ENCODE results near the gene LAIR1. TPM values are rescaled to one million over a fixed set of nuclear protein-coding genes. Genes with fewer than 3 reads are reported as not detected.

LAIR1 gene
- total RNA-seq, 4 donors from 2014 or later = 3.1 to 14.5 (median 8.7) TPM

- no peak for DNase-seq
- no peak overlapping the region for H3K27ac ChIP-seq
- no peak overlapping the region for H3K4me3 ChIP-seq (replicated peaks in 1 of 3)
- H3K4me1 ChIP-seq = no peaks in the 10 kb centered on the region
- H3K27me3 ChIP-seq = no peaks in the 10 kb centered on the region
- no peaks in the 10 kb centered on the region for H3K36me3 ChIP-seq
- TF ChIP-seq CTCF (IDR thresholded peaks at IDR 0.05) = no peak
- no peaks in the 10 kb centered on the region for H3K9me3 ChIP-seq
- WGBS, 2 donors = 72 to 76% methylated on average over 15 to 16 of the region's 16 CpGs
- intact Hi-C loops (cut with DNase I) = no loop called here
Measured at GRCh38 chr19:54357381-54357780, 7.3 kb downstream of the LAIR1 start.

- no peak overlapping the region for H3K4me3 ChIP-seq (replicated peaks in 1 of 3)
- intact Hi-C loops (cut with DNase I) = no loop called here
- no peaks in the 10 kb centered on the region for H3K4me1 ChIP-seq
- H3K9me3 ChIP-seq = no peaks in the 10 kb centered on the region
- WGBS, 2 donors = 67 to 71% methylated on average over 12 of the region's 12 CpGs
- H3K27ac ChIP-seq = no peak overlapping the region
- H3K36me3 ChIP-seq = no peaks in the 10 kb centered on the region
- no peaks in the 10 kb centered on the region for H3K27me3 ChIP-seq
- DNase-seq = no peak
- TF ChIP-seq POLR2A (IDR thresholded peaks at IDR 0.05) = no peak
- TF ChIP-seq CTCF (IDR thresholded peaks at IDR 0.05) = no peak
Measured at GRCh38 chr19:54356444-54357056, 8.2 kb downstream of the LAIR1 start.

- Histone ChIP-seq H3K4me1 (no peaks in the 10 kb centered on the region), H3K9me3 (no peaks in the 10 kb centered on the region), H3K4me3 (replicated peaks in 1 of 3) (no peak overlapping the region), H3K27me3 (no peaks in the 10 kb centered on the region), H3K27ac (no peak overlapping the region), H3K36me3 (no peaks in the 10 kb centered on the region)
- TF ChIP-seq POLR2A (IDR thresholded peaks at IDR 0.05) (no peak), CTCF (IDR thresholded peaks at IDR 0.05) (no peak)
- 75 to 82% methylated on average over 11 to 14 of the region's 14 CpGs for WGBS, 2 donors
- DNase-seq = no peak
- intact Hi-C loops (cut with DNase I) = no loop called here
Measured at GRCh38 chr19:54355675-54356074, 9.1 kb downstream of the LAIR1 start.

GRCh38 chr19:54354761-54355160 lies 10.0 kb downstream of the LAIR1 start:
- Histone ChIP-seq H3K4me3 (replicated peaks in 1 of 3) (no peak overlapping the region), H3K36me3 (no peaks in the 10 kb centered on the region), H3K4me1 (no peaks in the 10 kb centered on the region), H3K27me3 (no peaks in the 10 kb centered on the region), H3K9me3 (no peaks in the 10 kb centered on the region), H3K27ac (no peak overlapping the region)
- intact Hi-C loops (cut with DNase I) = no loop called here
- TF ChIP-seq CTCF (IDR thresholded peaks at IDR 0.05) = no peak
- no peak for TF ChIP-seq POLR2A (IDR thresholded peaks at IDR 0.05)
- no peak for DNase-seq
- 60 to 73% methylated on average over 3 of the region's 3 CpGs for WGBS, 2 donors

- Histone ChIP-seq H3K27me3 (no peaks in the 10 kb centered on the region), H3K36me3 (no peaks in the 10 kb centered on the region), H3K27ac (no peak overlapping the region), H3K9me3 (no peaks in the 10 kb centered on the region), H3K4me1 (no peaks in the 10 kb centered on the region), H3K4me3 (replicated peaks in 1 of 3) (no peak overlapping the region)
- no peak for TF ChIP-seq POLR2A (IDR thresholded peaks at IDR 0.05)
- intact Hi-C loops (cut with DNase I) = no loop called here
- DNase-seq = no peak
- 41 to 45% methylated on average over 3 of the region's 3 CpGs for WGBS, 2 donors
Measured at GRCh38 chr19:54352546-54352945, 12.2 kb downstream of the LAIR1 start.
